Activated B cell treated with CpG ODN at 0.5 μM for 24 hours (primary cell): Measurements from ENCODE around the gene RAB43. TPM values are rescaled to one million over a fixed set of nuclear protein-coding genes. Genes with fewer than 3 reads are reported as not detected.
"Not testable (repeated sequence)": the region's sequence is repeated elsewhere in the genome, so short reads cannot be mapped to it uniquely, and the experiment has no call there.

Experiments
- ATAC-seq: fragments of 200-7000 bp; cut with Tn5 transposase; one replicate; pipeline ENCODE4 v1.10.0; 2021; ENCODE audit warnings: low read depth, mild to moderate bottlenecking, moderate library complexity
- CTCF ChIA-PET: fragments of 350-600 bp; sonication (Branson Sonifier 250); formaldehyde crosslinking; loops from one replicate; lab custom pipeline; 2021; ENCODE audit warnings: antibody characterized with exemption; lab: Charles Lee
- POLR2A ChIA-PET: fragments of 350-600 bp; sonication (Branson Sonifier 250); formaldehyde crosslinking; loops from one replicate; lab custom pipeline; 2021; ENCODE audit warnings: antibody characterized with exemption; lab: Charles Lee
- DNase-seq: peaks from one replicate; pipeline ENCODE4 v3.0.0; 2022
- H3K27ac Mint-ChIP-seq: one replicate; pipeline ENCODE4 v1.8.0; 2020; ENCODE audit warnings: mixed read lengths
- H3K27me3 Mint-ChIP-seq: one replicate; pipeline ENCODE4 v1.8.0; 2021; ENCODE audit warnings: mixed read lengths
- H3K36me3 Mint-ChIP-seq: one replicate; pipeline ENCODE4 v1.8.0; 2021; ENCODE audit warnings: low read depth, mixed read lengths
- H3K4me1 Mint-ChIP-seq: one replicate; pipeline ENCODE4 v1.8.0; 2021; ENCODE audit warnings: mixed read lengths
- H3K4me3 Mint-ChIP-seq: one replicate; pipeline ENCODE4 v1.8.0; 2020; ENCODE audit warnings: mild to moderate bottlenecking, mixed read lengths
- H3K9me3 Mint-ChIP-seq: one replicate; pipeline ENCODE4 v1.8.0; 2020; ENCODE audit warnings: mixed read lengths
- CTCF ChIP-seq: fragments of 200-600 bp; IDR thresholded peaks from one replicate; pipeline ENCODE4 v1.8.0; 2022; ENCODE audit warnings: antibody characterized with exemption, mild to moderate bottlenecking
- intact Hi-C: fragments of 100-400 bp; cut with micrococcal nuclease; formaldehyde crosslinking; loops from one replicate; pipeline ENCODE4 v1.15.1; 2024
- total RNA-seq: library from RNA; stranded (reverse); gene quantifications from 2 replicates; pipeline ENCODE4 v1.2.3, GENCODE V29; 2022

Gene RAB43
- total RNA-seq, 1 donor from 2014 or later: 12.8 TPM

DNA sequence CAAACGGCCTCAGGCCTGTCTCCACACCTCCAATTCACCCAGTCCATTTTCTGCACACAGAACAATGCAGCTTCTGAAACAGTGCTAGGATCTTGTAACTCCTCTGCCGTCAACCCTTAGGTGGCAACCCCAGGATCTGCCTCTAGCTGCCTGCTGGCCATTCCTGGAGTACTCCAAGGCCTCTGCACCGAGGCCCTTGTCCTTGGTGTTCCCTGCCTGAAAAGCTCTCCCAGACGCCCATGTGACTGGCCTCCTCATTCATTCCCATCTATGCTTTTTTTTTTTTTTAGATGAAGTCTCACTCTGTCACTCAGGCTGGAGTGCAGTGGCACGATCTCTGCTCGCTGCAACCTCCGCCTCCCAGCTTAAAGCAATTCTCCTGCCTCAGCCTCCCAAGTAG lies 18.3 kb downstream of the RAB43 start:
- Mint-ChIP-seq H3K4me3 (no peak overlapping the region), H3K27ac (no peak overlapping the region), H3K9me3 (no peaks in the 10 kb centered on the region), H3K27me3 (no peaks in the 10 kb centered on the region), H3K4me1 (no peaks in the 10 kb centered on the region), H3K36me3 (peaks cover 20% of the 10 kb centered on the region)
- DNase-seq (no peak), ATAC-seq (no peak)
- ChIA-PET POLR2A (no interaction called here), CTCF (no interaction called here)
- intact Hi-C loops: no loop called here
- TF ChIP-seq CTCF: no peak

- no peak for TF ChIP-seq CTCF
- peaks cover 19% of the 10 kb centered on the region for H3K36me3 Mint-ChIP-seq
- no peak for ATAC-seq
- no peaks in the 10 kb centered on the region for H3K4me1 Mint-ChIP-seq
- ChIA-PET CTCF (no interaction called here), POLR2A (interaction anchor here (0.6 kb wide), 1 partner anchor 28 kb away, joined by 5 read pairs; no protein-coding TSS in a partner anchor)
- no peaks in the 10 kb centered on the region for H3K9me3 Mint-ChIP-seq
- no peak overlapping the region for H3K27ac Mint-ChIP-seq
- intact Hi-C loops: no loop called here
- no peaks in the 10 kb centered on the region for H3K27me3 Mint-ChIP-seq
- H3K4me3 Mint-ChIP-seq: no peak overlapping the region
- DNase-seq: no peak
Observed at GRCh38 chr3:129101370-129102138, 20.1 kb downstream of the RAB43 start.

DNA sequence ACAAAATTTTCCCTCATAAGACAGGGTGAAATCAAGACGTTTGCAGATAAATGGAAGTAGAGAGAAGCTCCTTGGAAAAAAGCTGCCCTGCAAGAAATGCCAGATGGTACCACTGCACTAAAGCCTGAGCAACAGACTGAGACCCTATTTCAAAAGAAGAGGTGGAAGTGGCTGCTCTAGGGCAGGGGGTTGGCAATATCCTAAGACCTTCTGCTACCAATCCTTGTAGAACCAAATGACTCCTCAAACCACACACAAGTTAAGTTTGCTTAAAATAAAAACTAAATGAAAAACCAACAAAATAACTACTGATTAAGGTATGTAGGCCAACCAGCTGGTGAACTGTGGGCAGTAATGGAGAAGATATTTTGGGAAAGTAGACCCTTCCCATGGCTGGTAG lies 21.3 kb downstream of the RAB43 start:
- Mint-ChIP-seq H3K4me1 (no peaks in the 10 kb centered on the region), H3K27me3 (no peaks in the 10 kb centered on the region), H3K4me3 (no peak overlapping the region), H3K9me3 (no peaks in the 10 kb centered on the region), H3K36me3 (peaks cover 23% of the 10 kb centered on the region), H3K27ac (no peak overlapping the region)
- TF ChIP-seq CTCF: no peak
- DNase-seq: no peak
- no peak for ATAC-seq
- POLR2A ChIA-PET: no interaction called here
- CTCF ChIA-PET: interaction anchor here (1.4 kb wide), 1 partner anchor 130 kb away, joined by 3 read pairs; no protein-coding TSS in a partner anchor
- intact Hi-C loops: no loop called here

DNA sequence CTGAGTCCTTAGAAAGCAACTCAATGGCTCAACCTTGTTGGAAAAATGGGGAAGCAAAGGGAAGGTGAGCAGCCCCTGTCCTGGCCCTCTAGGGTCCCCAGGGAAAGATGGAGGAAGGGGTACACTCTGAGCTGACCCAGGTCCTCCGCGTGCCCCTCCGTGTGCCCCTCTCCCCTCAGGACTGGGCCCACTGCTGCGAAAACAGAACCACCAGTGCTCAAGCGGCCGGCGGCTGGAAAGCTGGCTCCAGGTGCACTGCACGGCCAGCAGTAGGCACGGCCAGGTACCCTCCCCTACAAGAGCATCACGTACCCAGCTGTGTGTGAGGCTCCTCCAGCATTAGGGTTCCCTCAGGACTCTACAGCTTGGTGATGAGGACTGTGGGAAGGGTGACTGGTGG lies 26.3 kb downstream of the RAB43 start:
- Mint-ChIP-seq H3K27ac (no peak overlapping the region), H3K4me3 (no peak overlapping the region), H3K4me1 (no peaks in the 10 kb centered on the region), H3K9me3 (no peaks in the 10 kb centered on the region), H3K36me3 (peaks cover 42% of the 10 kb centered on the region), H3K27me3 (no peaks in the 10 kb centered on the region)
- no peak for TF ChIP-seq CTCF
- POLR2A ChIA-PET: no interaction called here
- intact Hi-C loops: no loop called here
- CTCF ChIA-PET: no interaction called here
- no peak for ATAC-seq
- DNase-seq: no peak

- ATAC-seq, H3K4me3 Mint-ChIP-seq, H3K9me3 Mint-ChIP-seq, DNase-seq, intact Hi-C loops, H3K4me1 Mint-ChIP-seq, H3K27me3 Mint-ChIP-seq, CTCF ChIA-PET, POLR2A ChIA-PET, H3K27ac Mint-ChIP-seq: not testable (repeated sequence)
- peaks cover 12% of the 10 kb centered on the region for H3K36me3 Mint-ChIP-seq
Observed at GRCh38 chr3:129088312-129088711, 33.3 kb downstream of the RAB43 start.

- H3K4me1 Mint-ChIP-seq, H3K27ac Mint-ChIP-seq, intact Hi-C loops, POLR2A ChIA-PET, H3K36me3 Mint-ChIP-seq, CTCF ChIA-PET, H3K27me3 Mint-ChIP-seq, H3K9me3 Mint-ChIP-seq, DNase-seq, H3K4me3 Mint-ChIP-seq: not testable (repeated sequence)
- ATAC-seq: peak; percentile 64
Observed at GRCh38 chr3:129087904-129088303, 33.7 kb downstream of the RAB43 start.
